AG10803 (cell line): ENCODE results near the gene EMC8.
"Not testable (repeated sequence)": the region's sequence is repeated elsewhere in the genome, so short reads cannot be mapped to it uniquely, and the experiment has no call there.

ENCODE experiments used
- DNase-seq: peaks from one replicate; pipeline ENCODE4 v3.0.0; 2010; ENCODE audit warnings: low read depth
- H3K4me3 ChIP-seq: 2 replicates; pipeline ENCODE4 v1.5.1; 2011; ENCODE audit warnings: mild to moderate bottlenecking, low read length, control low read depth
- TF ChIP-seq, protein P1 (sequence below): conservative IDR thresholded peaks from 2 replicates; pipeline ENCODE4 v1.5.1; 2011; ENCODE audit warnings: mild to moderate bottlenecking, low read length, control low read depth, inconsistent platforms

Gene EMC8

DNA sequence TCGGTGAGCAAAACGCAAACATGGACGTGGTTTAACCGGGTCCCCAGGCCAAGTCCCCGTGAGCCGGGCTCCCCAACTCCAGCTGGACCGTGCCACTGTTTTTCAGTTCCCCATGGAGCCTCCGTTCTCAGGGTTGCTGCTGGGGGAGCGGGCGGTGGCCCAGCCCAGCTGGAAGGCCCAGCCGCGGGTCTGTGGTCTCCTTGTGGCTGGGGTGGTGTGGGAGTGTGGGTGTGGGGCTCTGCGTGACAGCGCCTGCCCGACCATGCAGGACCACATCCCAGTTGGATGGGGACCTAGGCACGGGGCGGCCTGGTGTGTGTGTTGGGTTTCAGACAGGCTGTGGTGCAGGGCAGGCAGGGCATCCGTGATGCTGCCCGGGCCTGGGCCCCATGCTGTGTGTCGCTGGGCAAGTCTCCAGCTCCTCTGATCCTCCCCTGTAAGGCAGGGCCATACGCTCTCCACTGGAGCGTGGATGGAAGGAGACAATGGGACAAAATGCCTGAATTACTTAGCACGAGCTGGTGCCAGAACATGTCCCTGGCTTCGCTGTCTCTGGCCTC, 40.4 kb upstream of the EMC8 start:
- no peak overlapping the region for H3K4me3 ChIP-seq
- no peak for DNase-seq
- TF ChIP-seq, protein P1, sequence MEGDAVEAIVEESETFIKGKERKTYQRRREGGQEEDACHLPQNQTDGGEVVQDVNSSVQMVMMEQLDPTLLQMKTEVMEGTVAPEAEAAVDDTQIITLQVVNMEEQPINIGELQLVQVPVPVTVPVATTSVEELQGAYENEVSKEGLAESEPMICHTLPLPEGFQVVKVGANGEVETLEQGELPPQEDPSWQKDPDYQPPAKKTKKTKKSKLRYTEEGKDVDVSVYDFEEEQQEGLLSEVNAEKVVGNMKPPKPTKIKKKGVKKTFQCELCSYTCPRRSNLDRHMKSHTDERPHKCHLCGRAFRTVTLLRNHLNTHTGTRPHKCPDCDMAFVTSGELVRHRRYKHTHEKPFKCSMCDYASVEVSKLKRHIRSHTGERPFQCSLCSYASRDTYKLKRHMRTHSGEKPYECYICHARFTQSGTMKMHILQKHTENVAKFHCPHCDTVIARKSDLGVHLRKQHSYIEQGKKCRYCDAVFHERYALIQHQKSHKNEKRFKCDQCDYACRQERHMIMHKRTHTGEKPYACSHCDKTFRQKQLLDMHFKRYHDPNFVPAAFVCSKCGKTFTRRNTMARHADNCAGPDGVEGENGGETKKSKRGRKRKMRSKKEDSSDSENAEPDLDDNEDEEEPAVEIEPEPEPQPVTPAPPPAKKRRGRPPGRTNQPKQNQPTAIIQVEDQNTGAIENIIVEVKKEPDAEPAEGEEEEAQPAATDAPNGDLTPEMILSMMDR: no peak

GRCh38 chr16:85838876-85839585, 39.7 kb upstream of the EMC8 start:
- no peak overlapping the region for H3K4me3 ChIP-seq
- no peak for DNase-seq
- TF ChIP-seq, protein P1: no peak

DNA sequence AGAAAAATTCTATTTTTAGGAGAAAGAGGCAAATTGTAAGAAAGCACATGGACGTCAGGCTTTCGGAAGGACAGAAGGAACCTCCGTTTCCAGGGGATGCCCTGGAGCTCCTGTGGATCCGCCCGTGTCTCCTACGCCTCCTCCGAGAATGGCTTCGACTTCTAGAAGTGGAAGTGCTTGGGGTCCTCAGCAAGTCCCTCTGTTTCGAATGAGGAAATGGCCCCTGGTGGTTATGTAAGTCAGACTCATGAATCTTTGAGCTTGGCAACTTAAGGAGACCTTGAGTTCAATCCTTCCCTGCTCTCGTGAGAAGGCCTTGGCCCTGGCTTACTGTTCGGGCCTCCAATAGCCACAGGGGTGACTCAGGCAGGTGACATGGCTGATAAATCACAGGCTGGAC, 39.0 kb upstream of the EMC8 start:
- DNase-seq: no peak
- H3K4me3 ChIP-seq: no peak overlapping the region
- TF ChIP-seq, protein P1: no peak

- H3K4me3 ChIP-seq, DNase-seq: not testable (repeated sequence)
Measured at GRCh38 chr16:85837654-85838053, 38.3 kb upstream of the EMC8 start.

DNA sequence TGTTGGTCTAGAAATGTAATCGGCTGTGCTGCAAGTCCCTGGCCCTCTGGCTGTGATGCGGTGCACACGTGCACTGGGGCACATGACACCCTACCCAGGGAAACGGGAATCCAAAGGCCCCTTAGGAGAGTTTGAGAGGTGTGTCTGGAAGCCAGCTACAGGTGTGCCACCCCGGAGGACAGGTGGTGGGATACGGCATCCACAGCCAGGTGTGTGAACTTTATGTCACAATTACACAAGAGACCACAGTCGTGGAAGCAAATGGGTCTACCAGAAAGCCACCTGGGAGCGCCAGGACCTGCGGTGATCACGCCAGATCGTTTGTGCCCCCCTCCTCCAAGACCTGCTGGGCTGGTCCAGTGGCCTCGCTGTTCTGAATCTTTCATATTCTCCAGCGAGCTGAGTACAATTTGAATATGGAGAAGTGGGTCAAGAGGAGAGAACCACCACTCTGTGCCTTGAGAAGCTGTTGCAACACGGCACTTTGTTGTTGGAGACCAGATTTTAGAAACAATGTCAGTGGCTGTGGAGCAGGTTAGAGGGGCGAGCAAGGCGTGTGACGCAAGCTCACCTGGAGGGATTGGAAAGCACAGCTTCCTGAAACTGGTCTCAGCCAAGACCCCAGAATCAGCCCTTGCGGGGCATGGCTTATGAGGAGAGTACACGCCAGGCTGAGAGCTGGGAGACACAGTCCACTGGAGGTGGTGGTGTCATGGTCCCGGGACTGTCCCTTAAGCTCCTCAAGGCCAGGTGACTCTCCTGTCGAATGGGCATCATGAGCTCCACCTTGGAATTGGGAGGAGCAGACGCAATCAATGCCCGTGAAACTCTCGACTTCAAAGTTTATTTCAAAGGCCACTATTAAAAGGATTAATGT, 37.6 kb upstream of the EMC8 start:
- no peak for DNase-seq
- TF ChIP-seq, protein P1: no peak
- no peak overlapping the region for H3K4me3 ChIP-seq

GRCh38 chr16:85835956-85836705, 36.8 kb upstream of the EMC8 start:
- DNase-seq: no peak
- H3K4me3 ChIP-seq: no peak overlapping the region
- TF ChIP-seq, protein P1: no peak

GRCh38 chr16:85835227-85835751, 35.9 kb upstream of the EMC8 start:
- TF ChIP-seq, protein P1: no peak
- DNase-seq: no peak
- H3K4me3 ChIP-seq: no peak overlapping the region
